Renal cortex interstitium (tissue), 11 donors: ENCODE data around the gene RTN4. TPM values are rescaled to one million over a fixed set of nuclear protein-coding genes. Genes with fewer than 3 reads are reported as not detected.

Experiments used
- DNase-seq, 11 donors: peaks; one replicate each; pipeline ENCODE4 v3.0.0-alpha.2; 2013; ENCODE audit warnings: low read depth in 9 of 11, low spot score in 4 of 11; ENCODE audit errors: extremely low read depth in 1 of 11
- polyA plus RNA-seq, 3 donors: library from polyadenylated mRNA; unstranded; fragments of 120-200 nt; gene quantifications; one replicate each; pipeline ENCODE4 v1.2.1, GENCODE V29; 2013; ENCODE audit not compliant: insufficient read length in 3 of 3

Gene RTN4
- polyA plus RNA-seq, 3 donors, result 316 to 360 (median 352) TPM

DNA sequence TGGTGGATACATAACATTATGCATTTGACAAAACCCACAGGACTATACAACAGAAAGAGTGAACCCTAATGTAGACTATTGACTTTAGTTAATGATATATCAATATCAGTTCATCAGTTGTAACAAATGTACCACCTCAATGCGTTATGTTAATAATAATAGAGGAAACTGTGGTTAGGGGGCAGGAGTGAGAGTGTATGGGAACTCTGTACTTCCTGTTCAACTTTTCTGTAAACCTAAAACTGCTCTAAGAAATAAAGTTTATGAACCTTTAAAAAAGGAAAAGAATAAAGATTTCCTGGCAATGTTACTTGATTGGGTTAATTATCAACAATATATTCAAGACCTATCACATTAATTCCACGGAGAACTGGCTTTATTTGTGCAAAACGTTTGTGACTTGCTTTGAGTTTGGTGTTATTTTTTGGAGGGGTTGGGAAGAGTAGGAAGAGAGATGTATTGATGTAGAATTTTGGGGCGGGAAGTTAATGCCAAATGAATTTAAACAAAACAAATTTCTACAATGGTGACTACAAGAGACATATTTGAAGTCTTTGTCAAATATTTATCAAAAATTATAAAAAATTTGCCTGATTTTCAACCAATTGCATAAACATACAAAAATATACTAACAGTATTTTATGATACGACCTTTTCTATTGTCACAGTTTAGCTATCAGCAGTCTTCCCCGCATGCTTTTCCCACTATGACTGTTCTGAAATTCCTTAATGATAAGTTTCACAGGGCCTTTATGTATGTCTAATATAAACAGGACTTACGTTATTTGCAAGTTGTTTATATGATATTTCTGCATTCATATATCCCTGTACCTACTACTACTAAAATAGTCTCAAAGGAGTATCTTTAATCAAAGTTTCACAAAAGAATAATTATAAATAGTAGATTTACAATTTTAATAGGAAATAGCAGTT lies 2.1 kb upstream of the RTN4 start:
- no peak for DNase-seq

DNA sequence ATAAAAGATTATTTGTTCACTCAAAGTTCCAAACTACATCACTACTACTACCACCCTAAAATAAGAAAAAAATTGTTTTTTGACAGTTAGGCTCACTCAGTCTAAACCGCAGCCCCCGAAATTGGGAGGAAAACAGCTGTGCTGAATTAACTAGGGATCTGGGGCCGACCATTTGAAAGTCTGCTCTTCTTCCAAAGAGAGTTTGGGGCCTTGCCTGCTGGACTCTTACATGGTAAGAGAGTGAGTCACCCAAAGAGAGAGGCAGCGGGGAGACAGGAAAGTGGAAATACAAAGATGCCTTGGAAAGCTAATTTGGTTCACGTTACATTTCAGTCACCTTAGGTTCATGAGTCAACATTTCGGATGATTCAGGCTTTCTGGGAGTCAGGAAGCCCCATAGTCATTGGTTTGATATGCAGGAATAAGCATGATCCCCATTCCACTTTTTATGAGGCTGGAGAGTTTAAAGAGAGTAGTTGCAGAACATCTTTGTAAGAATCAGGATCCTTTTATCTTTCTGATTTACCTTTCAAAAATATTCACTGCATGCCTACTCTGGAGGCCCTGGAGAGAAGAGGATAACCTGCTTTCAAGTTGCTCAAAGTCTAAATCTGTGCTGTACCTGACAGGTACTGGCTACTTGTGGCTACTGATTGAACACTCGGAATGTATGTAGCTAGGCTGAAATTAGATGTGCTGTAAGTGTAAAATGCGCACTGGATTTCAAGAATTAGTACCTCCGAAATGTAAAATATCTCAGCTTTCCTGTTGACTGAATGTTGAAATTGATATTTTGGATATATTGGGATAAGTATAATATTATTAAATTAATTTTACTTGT lies 995 bp upstream of the RTN4 start:
- peak in 4 of 11 donors; percentile 29 to 39 (median 38) for DNase-seq

DNA sequence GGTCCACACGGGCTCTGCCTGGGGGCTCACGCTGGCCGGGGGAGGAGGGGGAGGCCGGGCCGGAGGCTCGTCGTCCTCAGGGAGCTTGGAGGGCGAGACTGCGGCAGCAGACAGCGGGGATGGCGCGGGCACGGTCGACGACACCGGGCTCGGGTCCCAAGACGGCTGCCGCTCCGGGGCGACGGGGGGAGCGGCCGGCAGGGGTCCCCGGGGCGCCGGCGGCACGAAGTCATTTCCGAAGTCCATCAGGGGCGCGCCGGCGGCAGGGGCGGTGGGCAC lies 491 bp downstream of the RTN4 start:
- no peak for DNase-seq

DNA sequence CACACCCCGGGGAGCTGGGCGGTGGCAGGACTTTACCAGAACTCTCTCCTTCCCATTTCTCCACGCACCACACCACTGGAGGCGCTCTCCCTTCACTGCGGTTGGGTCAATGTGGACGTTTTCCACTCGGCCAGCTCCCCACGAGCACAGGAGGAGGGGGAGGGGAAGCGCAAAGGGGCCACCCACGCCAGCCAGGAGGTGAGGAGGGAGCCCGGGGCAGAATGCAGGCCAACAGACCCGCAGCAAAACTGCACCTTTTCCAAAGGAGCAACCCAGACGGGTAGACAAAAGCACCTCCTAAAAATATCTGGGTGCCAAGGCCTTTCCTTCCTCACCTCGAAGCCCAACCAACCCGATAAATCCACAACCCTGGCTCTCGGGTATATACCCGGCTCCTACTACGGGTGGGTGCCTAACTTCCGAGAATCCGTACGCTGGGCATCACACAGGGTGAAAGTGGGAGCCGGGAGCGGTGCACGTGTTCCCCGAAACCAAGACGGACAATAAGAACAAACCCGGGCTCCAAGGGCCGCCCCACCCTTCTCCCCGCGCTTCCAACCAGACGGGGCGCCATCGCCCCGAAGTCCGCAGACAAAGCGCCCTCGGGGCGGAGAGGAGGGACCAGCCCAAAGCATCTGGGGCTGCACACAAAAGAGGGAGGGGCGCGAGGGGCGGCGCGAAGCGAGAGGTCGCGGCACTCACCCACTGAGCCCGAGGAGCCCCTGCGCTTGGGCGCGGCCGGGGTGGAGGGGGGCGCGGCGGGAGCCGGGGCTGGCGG lies 1.0 kb downstream of the RTN4 start:
- peak in 10 of 11 donors; percentile 53 to 89 (median 81) for DNase-seq

DNA sequence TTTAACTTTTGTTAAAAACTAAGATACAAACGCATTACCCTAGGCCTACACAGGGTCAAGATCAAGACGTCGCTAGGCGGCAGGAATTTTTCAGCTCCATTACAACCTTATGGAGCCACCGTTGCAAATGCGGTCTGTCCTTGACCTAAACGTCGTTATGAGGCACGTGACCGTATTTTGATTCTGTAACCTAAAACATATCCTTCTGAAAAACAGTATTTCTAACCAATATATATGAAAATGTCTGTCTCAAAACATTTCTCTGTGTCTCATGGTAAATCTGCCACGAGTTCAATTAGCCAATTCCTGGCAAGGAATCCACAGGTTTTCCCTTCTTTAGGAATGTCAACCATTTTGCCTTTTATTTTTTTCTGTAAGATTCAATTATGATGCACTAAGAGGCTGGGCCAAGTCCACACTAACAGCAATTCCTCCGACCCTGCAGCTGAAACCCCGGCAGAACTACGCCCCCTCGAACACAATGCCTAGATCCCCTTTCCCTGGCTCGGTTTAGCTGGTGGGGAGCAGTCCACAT lies 1.7 kb downstream of the RTN4 start:
- peak in 6 of 11 donors; percentile 31 to 77 (median 48) for DNase-seq

DNA sequence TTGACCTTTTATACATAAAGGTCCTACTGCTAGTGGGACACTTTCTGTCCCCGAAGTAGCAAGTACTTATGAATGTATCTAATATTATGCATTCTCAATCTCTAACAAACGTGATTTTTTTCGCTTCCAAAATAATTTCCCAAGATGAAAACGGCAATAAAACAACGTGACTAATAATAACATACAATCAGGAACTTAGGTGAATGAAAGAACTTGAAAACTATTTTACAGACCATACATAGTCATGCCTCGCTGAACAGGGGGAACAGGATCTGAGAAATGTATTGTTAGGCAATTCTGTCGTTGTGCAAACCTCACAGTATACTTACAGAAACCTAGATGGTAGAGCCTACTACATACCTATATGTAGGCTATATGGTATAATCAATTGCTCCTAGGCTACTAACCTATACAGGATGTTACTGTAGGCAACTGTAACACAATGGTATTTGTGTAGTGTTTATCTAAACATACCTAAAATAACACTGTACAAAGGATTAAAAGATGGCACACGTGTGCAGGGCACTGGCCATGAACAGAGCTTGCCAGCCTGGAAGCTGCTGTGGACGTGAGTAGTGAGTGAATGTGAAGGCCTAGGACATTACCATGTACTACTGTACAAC lies 2.5 kb downstream of the RTN4 start:
- DNase-seq, result peak in 2 of 11 donors; percentile 23 to 24

DNA sequence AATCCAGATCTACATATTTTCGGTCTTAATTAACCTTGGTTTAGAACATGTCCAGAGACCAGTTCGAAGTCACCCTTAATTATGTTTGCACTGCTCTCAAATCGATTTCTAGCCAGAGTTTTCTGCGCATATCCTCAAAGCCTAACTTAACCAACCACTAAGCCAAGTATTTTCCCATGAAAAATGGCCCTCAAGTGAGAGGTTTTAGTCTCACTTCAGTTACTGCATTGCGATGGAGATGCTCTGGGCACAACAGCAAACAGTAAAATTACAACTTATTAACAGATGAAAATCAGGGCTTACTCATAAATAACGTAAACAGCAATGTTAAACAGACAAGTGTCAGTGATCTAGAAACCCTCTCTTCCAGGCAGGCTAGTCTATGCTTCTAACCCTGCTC lies 4.5 kb downstream of the RTN4 start:
- DNase-seq, result peak in 1 of 11 donors; percentile 8

DNA sequence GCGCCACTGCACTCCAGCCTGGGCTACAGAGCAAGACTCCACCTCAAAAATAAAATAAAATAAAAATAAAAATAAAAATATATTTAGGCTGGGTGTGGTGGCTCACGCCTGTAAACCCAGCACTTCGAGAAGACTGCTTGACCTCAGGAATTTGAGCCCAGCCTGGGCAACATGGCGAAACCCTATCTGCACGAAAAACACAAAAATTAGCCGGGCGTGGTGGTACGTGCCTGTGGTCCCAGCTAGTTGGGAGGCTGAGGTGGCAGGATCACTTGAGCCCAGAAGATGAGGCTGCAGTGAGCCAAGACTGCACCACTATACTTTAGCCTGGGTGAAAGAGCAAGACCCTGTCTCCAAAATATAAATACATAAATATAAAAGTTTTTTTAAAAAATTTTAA lies 6.4 kb downstream of the RTN4 start:
- no peak for DNase-seq

DNA sequence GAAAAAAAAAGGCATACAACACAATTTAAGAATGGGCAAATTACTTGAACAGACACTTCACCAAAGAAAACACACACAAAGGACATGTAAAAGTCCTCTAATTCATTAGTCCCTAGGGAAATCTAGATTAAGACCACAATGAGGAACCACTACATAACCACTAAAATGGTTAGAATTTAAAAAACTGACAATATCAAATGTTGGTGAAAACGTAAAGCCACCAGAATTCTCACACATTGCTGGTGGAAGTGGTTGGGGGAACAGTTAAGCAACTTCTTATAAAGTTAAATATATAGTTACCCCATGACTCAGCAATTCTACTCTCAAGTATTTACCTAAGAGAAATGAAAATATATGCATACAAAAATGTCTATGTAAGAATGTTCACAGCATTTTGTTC lies 11.8 kb downstream of the RTN4 start:
- no peak for DNase-seq

DNA sequence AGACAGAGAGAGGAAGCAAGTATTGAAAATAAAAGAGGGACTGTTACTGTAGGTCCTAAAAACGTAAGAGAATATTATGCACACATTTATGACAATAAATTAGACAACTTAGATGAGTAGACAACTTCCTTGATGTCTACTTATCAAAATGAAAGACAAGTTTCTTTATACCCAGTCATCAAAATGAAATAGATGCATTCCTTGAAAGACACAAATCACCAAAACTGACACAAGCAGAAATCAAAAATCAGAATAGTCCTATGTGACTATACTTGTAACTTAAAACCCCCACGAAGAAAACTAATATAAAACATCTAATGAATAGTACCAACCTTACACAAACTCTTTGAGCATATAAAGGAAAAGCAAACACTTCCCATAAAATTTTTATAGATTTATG lies 14.5 kb downstream of the RTN4 start:
- DNase-seq, result no peak

DNA sequence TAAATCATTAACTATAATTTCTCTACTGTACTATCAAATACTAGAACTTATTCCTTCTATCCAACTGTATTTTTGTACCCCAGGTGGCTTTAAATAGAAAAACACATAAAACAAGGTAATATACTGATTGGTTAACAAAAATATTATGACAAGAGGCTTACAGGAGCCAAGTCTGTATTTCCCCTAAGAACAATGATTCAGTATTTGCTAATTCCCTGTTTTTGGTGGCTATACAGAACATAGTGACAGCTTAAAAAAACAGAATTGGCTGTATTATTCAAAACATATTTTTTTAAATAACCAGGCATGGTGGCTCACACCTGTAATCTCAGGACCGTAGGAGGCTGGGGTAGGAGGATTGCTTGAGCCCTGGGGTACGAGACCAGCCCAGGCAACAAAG lies 16.3 kb downstream of the RTN4 start:
- no peak for DNase-seq

DNA sequence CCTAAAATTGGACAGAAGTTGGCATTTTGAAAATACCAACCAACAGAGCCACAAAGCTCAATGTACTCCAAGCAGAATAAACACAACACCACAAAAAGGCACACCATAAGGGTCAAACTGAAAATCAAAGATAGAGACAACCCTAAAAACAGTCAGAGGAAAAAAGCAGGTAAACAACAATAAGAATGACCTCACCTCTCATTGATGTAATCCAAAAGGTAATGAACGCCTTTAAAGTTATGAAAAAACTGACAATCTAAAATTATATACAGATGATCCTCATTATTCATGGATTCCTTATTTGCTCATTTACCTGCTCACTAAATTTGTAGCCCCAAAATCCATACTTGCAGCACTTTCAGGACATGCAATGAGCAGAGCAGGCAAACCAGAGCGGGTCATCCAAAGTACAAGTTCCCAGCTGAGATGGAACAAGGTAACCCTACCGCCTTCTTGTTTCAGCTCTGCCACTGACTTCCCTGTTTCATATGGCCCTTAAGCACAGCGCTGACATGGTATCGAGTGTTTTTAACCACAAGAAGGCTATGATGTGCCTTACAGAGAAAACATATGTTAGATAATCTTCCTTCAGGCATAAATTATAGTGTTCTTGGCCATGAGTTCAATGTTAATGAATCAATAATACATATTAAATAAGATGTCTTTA lies 17.0 kb downstream of the RTN4 start:
- no peak for DNase-seq

DNA sequence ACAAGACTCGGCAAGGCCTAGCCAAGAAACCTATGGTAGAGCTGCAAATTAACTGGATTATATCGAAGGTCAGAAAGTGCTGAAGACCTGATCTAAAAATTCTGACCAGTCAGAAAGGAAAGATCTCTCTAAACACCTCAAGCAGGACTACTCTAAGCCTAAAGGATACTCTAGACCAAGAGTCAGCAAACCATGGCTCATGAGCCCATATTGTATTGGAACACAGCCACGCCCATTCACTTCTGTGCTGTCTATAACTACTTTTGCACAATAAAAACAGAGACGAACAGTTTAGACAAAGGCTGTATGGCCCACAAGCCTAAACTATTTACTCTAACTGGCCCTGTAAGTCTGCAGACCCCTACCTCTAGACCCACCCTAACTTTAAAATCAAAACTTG lies 18.7 kb downstream of the RTN4 start:
- no peak for DNase-seq

DNA sequence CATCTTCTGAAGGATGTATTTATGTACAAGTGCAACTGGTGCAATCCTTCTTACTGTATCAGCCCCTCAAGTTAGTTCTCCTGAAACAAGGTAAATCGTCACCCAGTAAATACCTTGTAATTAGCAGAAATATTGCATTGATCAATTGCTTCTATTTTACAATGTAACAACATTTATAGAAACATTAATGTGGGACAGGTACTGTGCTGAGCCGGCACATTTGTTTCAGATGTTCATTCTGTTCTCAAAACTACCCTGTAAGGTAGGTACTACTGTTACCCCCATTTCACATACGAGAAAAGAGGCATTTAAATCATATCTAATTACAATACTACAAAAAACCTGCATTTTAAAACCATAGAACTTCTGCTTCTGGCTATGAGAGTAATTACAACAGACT lies 19.5 kb downstream of the RTN4 start:
- no peak for DNase-seq

DNA sequence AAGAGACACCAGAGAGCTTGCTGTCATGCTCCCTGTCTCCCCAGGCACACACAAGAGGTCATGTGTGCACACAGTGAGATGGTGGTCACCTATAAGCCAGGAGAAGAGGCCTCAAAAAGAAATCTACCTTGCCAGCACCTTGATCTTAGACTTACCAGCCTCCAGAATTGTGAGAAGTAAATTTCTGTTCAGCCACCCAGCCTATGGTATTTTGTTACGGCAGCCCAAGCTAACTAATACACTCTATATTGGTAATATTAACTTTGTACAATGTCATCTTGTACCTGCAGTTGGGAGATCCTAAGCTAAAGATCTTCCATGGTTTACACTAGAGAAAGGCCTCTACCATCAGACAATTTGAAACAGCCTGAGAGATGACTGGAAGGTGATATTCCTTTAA lies 21.2 kb downstream of the RTN4 start:
- no peak for DNase-seq

DNA sequence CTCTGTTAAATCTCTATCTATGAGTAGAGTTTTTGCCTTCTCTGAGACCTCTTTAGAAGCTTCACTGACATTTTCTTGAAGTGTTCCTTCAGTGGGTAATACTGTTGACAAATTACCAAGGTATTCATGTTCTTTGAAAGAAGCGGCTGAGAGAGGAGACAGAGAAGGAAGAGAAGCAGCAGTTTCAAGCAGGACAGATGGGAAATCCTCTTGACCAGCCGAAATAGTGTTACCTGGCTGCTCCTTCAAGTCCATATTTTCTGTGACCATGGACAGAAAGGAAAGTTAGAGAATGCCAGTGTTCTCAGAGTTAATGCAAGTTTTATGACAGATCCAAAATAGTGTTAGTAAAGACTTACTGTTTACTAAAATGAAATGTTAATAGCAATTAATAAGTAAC lies 23.0 kb downstream of the RTN4 start:
- no peak for DNase-seq

DNA sequence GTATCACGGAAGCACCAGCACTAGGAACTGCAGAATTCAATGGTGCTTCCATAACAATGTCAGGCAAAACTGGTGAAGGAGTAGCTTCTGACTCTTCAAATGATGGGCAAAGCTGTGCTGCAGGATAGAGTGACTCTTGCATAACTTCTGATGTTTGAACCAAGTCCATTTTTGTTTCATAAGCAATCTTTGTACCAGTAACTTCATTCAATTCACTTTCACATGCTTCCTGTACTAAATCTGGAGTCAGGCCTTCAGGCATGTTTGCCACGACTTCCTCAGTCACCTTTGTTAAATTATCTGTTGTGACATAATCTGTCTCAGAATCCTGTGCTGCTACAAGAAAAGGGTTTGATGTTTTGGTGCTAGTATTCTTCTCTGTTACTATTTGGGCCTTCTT lies 24.0 kb downstream of the RTN4 start:
- no peak for DNase-seq

DNA sequence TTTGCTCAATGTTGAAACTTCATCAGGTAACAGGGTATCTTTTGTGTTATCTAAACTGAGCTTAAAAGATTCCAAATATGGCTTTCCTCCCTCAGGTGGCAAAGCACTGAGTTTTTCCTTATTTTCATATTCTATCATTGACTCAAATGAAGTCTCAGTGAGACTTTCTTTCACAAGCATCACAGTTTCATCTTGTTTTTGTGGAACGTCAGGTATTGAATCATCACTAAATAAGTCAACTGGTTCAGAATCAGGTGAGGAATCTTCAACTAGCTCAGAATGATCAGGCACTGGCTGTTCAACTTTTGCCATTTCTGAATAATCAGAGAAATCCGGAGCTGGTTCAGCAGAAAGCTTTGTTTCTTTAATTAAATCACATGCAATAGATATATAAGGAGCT lies 24.6 kb downstream of the RTN4 start:
- DNase-seq, result no peak
